K562 (cell line): ENCODE results near the gene VPS13C.

Source experiments
- CTCF ChIP-seq, 3 experiments: IDR thresholded peaks in 2 of 3; conservative IDR thresholded peaks in 1 of 3; 2 replicates each; pipeline ENCODE4 v1.5.1; 2011 to 2012; ENCODE audit warnings: low read length in 3 of 3, mild to moderate bottlenecking in 3 of 3, control low read depth in 2 of 3, improper control_type of control experiment in 1 of 3, inconsistent platforms in 1 of 3, low read depth in 1 of 3, mixed read lengths in 1 of 3, moderate library complexity in 1 of 3; ENCODE audit not compliant: insufficient read depth in 2 of 3
- EZH2 ChIP-seq: IDR thresholded peaks from 2 replicates; pipeline ENCODE4 v1.6.1; 2012; ENCODE audit warnings: low read depth, mild to moderate bottlenecking, inconsistent platforms, low read length, borderline replicate concordance
- FOXK2 ChIP-seq, 2 experiments: fragments of 450-650 bp; IDR thresholded peaks in 1 of 2; conservative IDR thresholded peaks in 1 of 2; 2 replicates each; pipeline ENCODE4 v1.6.1; 2016; ENCODE audit warnings: low read depth in 2 of 2, mild to moderate bottlenecking in 1 of 2
- KAT8 ChIP-seq: fragments of 450-650 bp; IDR thresholded peaks from 2 replicates; pipeline ENCODE4 v1.6.1; 2016; ENCODE audit warnings: low read depth, mild to moderate bottlenecking
- POLR2AphosphoS5 ChIP-seq: IDR thresholded peaks from 2 replicates; pipeline ENCODE4 v1.6.1; 2011; ENCODE audit warnings: mild to moderate bottlenecking, low read depth, low read length, moderate library complexity; ENCODE audit not compliant: control insufficient read depth, insufficient read depth
- TGIF2 ChIP-seq: sonication (generic); formaldehyde crosslinking; IDR thresholded peaks from 2 replicates; pipeline ENCODE4 v1.8.1; 2022; ENCODE audit warnings: mild to moderate bottlenecking, missing genetic modification reagents, moderate library complexity
- TRIM24 ChIP-seq, 2 experiments: fragments of 450-650 bp; IDR thresholded peaks; 2 replicates each; pipeline ENCODE4 v1.6.1; 2016
- ZNF507 ChIP-seq: conservative IDR thresholded peaks from 2 replicates; pipeline ENCODE4 v1.6.1; 2017; ENCODE audit warnings: missing genetic modification characterization, missing compliant biosample characterization

- no peak for TF ChIP-seq KAT8
- peak; percentile 76 to 89 (median 87) for TF ChIP-seq CTCF (IDR thresholded peaks at IDR 0.05 in 2 of 3, conservative IDR thresholded peaks at IDR 0.05 in 1 of 3; ENCODE audit: insufficient read depth in 2 of 3, low read depth in 1 of 3, low read length in 3 of 3)
- TF ChIP-seq POLR2AphosphoS5: no peak
- TF ChIP-seq TRIM24 (IDR thresholded peaks at IDR 0.05): no peak
- no peak for TF ChIP-seq ZNF507
- no peak for TF ChIP-seq TGIF2 (CRISPR knock-in tag)
- no peak for TF ChIP-seq FOXK2 (conservative IDR thresholded peaks at IDR 0.05 in 1 of 2, IDR thresholded peaks at IDR 0.05 in 1 of 2; ENCODE audit: low read depth in 2 of 2)
- TF ChIP-seq EZH2: no peak
These were observed 224.6 kb downstream of the VPS13C start for GRCh38 chr15:61835496-61836106.
